GM18519 (cell line): ENCODE measurements around the gene DLG2.

Experiments
- ATAC-seq: cut with Tn5 transposase; IDR thresholded peaks from one replicate; pipeline ENCODE4 v1.9.1; 2021; ENCODE audit warnings: mild to moderate bottlenecking, moderate library complexity; ENCODE audit not compliant: unreplicated experiment, low FRiP score

Gene DLG2

DNA sequence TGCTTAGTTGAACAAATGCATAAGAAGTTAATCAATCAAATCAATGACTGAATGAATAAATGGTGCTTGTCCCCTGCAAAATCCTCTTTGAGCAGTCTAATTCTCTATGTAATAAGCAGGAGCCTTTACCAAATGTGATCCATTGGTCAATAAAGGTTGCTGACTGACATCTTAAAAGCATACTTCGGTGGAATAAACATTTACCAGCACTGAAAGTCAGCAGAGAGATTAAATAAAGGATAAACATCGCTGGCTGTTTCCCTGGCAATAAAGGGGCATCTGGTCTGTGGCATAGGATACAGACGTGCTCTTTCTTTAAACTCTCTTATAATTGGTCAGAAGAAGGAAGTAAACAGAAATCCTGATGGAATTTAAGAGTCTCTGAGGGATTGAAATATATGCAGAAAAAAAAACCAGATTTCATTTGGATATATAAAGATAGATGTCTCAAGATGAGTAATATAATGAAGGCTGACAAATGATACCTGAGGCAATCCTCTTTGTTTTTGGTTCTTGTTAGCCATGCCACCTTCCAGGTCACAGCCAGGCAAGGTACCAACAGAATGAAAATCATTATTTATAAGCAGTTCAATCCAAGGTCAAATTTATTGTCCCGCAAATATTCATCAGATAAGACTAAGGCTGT is 1762.6 kb downstream of the DLG2 start:
- ATAC-seq: no peak

GRCh38 chr11:83863272-83863671 is 1763.9 kb downstream of the DLG2 start:
- no peak for ATAC-seq

DNA sequence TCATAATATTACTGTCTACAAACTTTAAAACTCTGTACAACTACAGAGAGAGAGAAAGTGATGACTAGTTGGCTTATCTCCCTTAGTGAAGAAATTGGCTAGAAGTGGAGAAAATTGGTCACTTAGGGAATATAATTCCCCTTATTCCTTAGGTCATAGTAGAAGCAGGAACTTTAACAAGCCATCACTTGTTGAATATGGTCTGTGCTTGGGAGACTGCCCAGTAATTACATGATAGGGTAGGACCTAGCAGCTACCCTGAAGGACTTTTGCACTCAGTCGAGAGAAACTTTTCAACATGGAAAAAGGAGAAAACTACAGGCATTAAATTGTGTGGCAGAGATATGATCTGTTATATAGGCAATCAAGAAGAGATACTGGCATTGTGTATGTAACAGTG is 1764.5 kb downstream of the DLG2 start:
- ATAC-seq: no peak

DNA sequence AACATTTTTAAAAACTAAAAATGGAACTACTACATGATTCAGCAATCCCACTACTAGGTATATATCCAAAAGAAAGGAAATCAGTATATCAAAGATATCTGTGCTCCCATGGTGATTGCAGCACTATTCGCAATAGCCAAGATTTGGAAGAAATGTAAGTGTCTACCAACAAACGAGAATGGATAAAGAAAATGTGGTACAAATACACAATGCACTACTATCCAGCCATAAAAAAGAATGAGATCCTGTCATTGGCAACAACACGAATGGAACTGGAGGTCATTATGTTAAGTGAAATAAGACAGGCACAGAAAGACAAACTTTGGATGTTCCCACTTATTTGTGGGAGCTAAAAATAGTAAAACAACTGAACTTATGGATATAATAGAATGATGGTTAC is 1765.1 kb downstream of the DLG2 start:
- no peak for ATAC-seq

- ATAC-seq: no peak
These were observed 1768.5 kb downstream of the DLG2 start for GRCh38 chr11:83858694-83859093.

- ATAC-seq: no peak
These were observed 1771.9 kb downstream of the DLG2 start for GRCh38 chr11:83855237-83855636.

GRCh38 chr11:83852775-83853442 is 1774.2 kb downstream of the DLG2 start:
- no peak for ATAC-seq

- no peak for ATAC-seq
These were observed 1775.1 kb downstream of the DLG2 start for GRCh38 chr11:83852012-83852411.

DNA sequence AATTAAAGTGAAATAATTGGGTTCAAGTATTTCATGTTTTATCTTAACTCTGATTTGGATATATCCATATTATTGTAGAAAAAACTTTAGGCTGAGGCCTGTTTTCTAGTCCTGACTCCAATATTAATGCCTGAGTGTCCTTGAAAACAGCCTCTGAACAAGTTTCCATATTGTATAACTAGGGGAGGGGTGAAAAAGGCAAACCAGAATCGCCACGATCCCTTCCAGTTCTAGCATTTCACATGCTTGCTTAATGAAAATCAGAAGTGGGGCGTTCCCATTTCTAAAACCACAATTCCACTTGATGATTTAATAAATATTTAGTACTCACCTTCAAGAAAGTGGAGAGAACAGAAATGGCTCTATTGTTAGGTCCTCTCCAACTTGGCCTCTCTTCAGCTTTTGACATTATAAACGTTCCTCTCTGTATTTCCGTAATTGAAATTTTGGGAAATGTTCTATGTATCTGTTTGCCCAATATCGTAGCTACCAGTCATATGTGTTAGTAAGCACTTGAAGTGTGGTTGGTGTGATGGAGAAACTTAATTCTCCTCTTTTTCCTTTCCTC is 1779.6 kb downstream of the DLG2 start:
- ATAC-seq: no peak

DNA sequence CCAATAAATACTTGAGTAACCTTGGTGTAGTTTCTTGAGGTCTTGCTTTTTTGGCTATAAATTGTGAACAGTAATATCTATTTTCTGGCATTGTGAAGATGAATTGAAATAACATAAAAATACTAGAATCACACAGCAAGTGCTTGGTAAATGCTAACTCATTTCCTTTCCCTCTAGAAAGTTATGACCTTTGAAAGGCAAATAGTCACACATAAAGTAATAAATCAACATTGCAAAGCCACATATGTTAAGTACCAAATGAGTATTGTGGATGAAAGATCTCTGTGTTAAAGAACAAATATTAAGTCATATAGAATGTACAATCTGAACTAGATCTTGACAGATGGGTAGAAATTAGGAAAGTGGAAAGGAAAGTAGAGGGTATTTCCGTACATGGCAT is 1781.3 kb downstream of the DLG2 start:
- no peak for ATAC-seq

- ATAC-seq: no peak
These were observed 1786.8 kb downstream of the DLG2 start for GRCh38 chr11:83840326-83840725.

GRCh38 chr11:83836883-83837654 is 1790.1 kb downstream of the DLG2 start:
- peak; percentile 91 for ATAC-seq

- ATAC-seq: no peak
These were observed 1791.1 kb downstream of the DLG2 start for GRCh38 chr11:83836065-83836464.

DNA sequence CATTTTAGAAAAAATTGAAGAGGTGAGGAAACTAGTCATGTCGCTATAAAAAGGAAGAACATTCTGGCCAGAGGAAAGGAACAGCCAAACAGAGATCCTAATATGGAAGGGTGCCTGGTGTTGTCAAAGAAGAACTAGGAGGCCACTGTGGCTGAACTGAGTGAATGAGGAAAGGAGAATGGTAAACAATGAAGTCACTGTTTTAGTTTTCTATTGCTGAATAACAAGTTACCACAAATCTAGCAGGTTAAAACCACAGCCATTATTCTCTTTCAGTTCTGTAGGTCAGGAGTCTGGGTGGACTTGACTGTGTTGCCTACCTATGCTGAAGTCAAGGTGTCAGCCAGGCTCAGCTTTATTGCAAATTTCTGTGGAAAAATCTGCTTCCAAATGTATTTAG is 1791.7 kb downstream of the DLG2 start:
- ATAC-seq: peak; percentile 46

- no peak for ATAC-seq
These were observed 1795.2 kb downstream of the DLG2 start for GRCh38 chr11:83831929-83832328.

DNA sequence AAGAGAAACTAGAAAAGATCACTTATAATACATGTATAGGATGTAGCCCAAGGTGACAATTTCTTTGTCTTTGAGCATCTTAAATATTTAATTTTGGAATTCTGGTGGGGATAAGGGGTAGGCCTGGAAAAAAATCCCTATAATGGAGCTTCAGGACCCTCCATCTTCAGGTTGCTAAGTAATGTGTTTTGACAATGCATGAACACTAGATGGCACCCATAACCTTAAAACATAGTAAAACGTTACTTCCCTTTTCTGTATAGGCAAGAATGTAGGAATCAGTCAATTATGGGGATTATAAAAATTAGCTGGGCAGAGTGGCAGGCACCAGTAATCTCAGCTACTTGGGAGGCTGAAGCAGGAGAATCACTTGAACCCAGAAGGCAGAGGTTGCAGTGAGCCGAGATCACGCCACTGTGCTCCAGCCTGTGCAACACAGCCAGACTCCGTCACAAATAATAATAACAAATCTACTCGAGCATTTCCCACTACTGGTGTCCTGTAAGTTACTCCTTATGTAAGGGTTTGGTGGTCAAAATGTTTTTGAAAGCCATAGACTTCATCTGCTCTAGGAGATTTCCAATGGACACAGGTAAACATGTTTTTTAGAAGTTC is 1799.1 kb downstream of the DLG2 start:
- peak; percentile 77 for ATAC-seq

GRCh38 chr11:83827520-83827919 is 1799.6 kb downstream of the DLG2 start:
- no peak for ATAC-seq

- ATAC-seq: no peak
These were observed 1801.1 kb downstream of the DLG2 start for GRCh38 chr11:83826078-83826477.

- no peak for ATAC-seq
These were observed 1803.6 kb downstream of the DLG2 start for GRCh38 chr11:83823461-83824025.

- ATAC-seq: peak; percentile 52
These were observed 1807.1 kb downstream of the DLG2 start for GRCh38 chr11:83819931-83820549.
